Breast epithelium (tissue), 4 donors: ENCODE results near the gene TNFSF11. TPM values are rescaled to one million over a fixed set of nuclear protein-coding genes. Genes with fewer than 3 reads are reported as not detected.

Experiments used
- DNase-seq, 2 donors: peaks; one replicate each; pipeline ENCODE4 v3.0.0-alpha.2; 2019; ENCODE audit warnings: low spot score in 2 of 2
- H3K27ac ChIP-seq, 2 donors: fragments of 200-600 bp; sonication (generic) in 1 of 2; one replicate each; pipeline ENCODE4 v1.5.1; 2016 to 2019; ENCODE audit warnings: mild to moderate bottlenecking in 1 of 2
- H3K27me3 ChIP-seq, 2 donors: fragments of 200-600 bp; sonication (generic) in 1 of 2; one replicate each; pipeline versions ENCODE4 v1.5.1 to v1.6.0; 2017 to 2019; ENCODE audit warnings: control low read depth in 1 of 2, mild to moderate bottlenecking in 1 of 2
- H3K36me3 ChIP-seq: fragments of 200-600 bp; one replicate; pipeline ENCODE4 v1.5.1; 2019
- H3K4me1 ChIP-seq, 2 donors: fragments of 200-600 bp; sonication (generic); one replicate each; pipeline ENCODE4 v1.5.1; 2016 to 2019; ENCODE audit warnings: control low read depth in 1 of 2
- H3K4me3 ChIP-seq, 3 donors: fragments of 200-600 bp; sonication (generic); 1 replicate in 2 of 3; 2 replicates in 1 of 3; pipeline ENCODE4 v1.5.1; 2016 to 2019; ENCODE audit warnings: mild to moderate bottlenecking in 3 of 3, moderate library complexity in 2 of 3
- H3K9me3 ChIP-seq, 2 donors: fragments of 200-600 bp; sonication (generic) in 1 of 2; one replicate each; pipeline ENCODE4 v1.5.1; 2016 to 2019; ENCODE audit warnings: control low read depth in 1 of 2
- CTCF ChIP-seq, 3 donors: fragments of 450-650 bp; IDR thresholded peaks; one replicate each; pipeline ENCODE4 v1.5.1; 2016 to 2017; ENCODE audit warnings: antibody characterized with exemption in 3 of 3, mild to moderate bottlenecking in 3 of 3, moderate library complexity in 3 of 3
- POLR2A ChIP-seq: fragments of 450-650 bp; IDR thresholded peaks from one replicate; pipeline ENCODE4 v1.6.1; 2016; ENCODE audit warnings: antibody characterized with exemption, mild to moderate bottlenecking, moderate library complexity
- POLR2AphosphoS5 ChIP-seq, 3 donors: sonication (generic); formaldehyde crosslinking; IDR thresholded peaks; one replicate each; pipeline ENCODE4 v1.6.1; 2017; ENCODE audit warnings: antibody characterized with exemption in 3 of 3
- intact Hi-C: fragments of 100-400 bp; cut with DNase I; formaldehyde crosslinking; loops from one replicate; pipeline ENCODE4 v1.15.1; 2023; ENCODE audit warnings: low total_unique reads
- total RNA-seq, 3 donors: library from RNA; depleted of rRNA; stranded (reverse); fragments of >200 nt; gene quantifications; one replicate each; pipeline ENCODE4 v1.1.0, GENCODE V29; 2016

Gene TNFSF11
- total RNA-seq, 3 donors from 2014 or later: 0.98 to 1.9 TPM; not detected in 1

GRCh38 chr13:42645717-42646116 lies 71.8 kb downstream of the TNFSF11 start:
- intact Hi-C loops: no loop called here
- Histone ChIP-seq H3K27ac (no peak overlapping the region), H3K9me3 (no peaks in the 10 kb centered on the region), H3K36me3 (no peaks in the 10 kb centered on the region), H3K27me3 (no peaks in the 10 kb centered on the region), H3K4me1 (no peaks in the 10 kb centered on the region), H3K4me3 (no peak overlapping the region)
- TF ChIP-seq POLR2AphosphoS5 (IDR thresholded peaks at IDR 0.05) (no peak), POLR2A (no peak), CTCF (IDR thresholded peaks at IDR 0.05) (no peak)
- no peak for DNase-seq

- no peak for TF ChIP-seq POLR2AphosphoS5 (IDR thresholded peaks at IDR 0.05)
- no peak for TF ChIP-seq POLR2A
- no peak for TF ChIP-seq CTCF (IDR thresholded peaks at IDR 0.05)
Observed at GRCh38 chr13:42649141-42649540, 75.2 kb downstream of the TNFSF11 start.

DNA sequence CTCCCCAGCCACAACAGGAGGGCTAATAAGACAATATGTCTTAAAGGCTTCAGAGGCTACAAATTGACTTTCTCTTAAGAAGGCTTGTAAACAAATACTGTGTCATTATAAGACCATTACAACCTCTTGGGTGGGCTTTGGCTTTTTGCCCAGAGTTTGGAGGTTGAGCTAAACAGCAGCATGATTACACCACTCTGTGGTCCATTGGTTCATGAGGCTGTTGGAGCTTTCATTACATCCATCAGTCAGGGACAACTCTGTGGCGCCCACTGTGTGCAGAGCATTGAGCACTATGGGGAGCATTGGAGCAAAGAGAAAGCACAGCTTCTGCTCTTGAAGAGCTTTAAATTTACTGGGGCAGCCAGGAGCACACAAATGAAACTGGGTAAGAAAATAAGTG lies 75.9 kb downstream of the TNFSF11 start:
- Histone ChIP-seq H3K36me3 (no peaks in the 10 kb centered on the region), H3K27me3 (no peaks in the 10 kb centered on the region), H3K4me1 (no peaks in the 10 kb centered on the region), H3K27ac (no peak overlapping the region), H3K9me3 (no peaks in the 10 kb centered on the region), H3K4me3 (no peak overlapping the region)
- DNase-seq: no peak
- TF ChIP-seq POLR2A (no peak), CTCF (IDR thresholded peaks at IDR 0.05) (no peak)
- intact Hi-C loops: no loop called here

More at GRCh38 chr13:42649141-42649540, 75.2 kb downstream of the TNFSF11 start:
- intact Hi-C loops: no loop called here
- Histone ChIP-seq H3K27ac (no peak overlapping the region), H3K4me1 (no peaks in the 10 kb centered on the region), H3K9me3 (no peaks in the 10 kb centered on the region), H3K36me3 (no peaks in the 10 kb centered on the region), H3K27me3 (no peaks in the 10 kb centered on the region), H3K4me3 (no peak overlapping the region)
- no peak for DNase-seq

GRCh38 chr13:42650506-42650905 lies 76.6 kb downstream of the TNFSF11 start:
- intact Hi-C loops: no loop called here
- Histone ChIP-seq H3K9me3 (no peaks in the 10 kb centered on the region), H3K4me3 (no peak overlapping the region), H3K4me1 (no peaks in the 10 kb centered on the region), H3K36me3 (no peaks in the 10 kb centered on the region), H3K27me3 (no peaks in the 10 kb centered on the region), H3K27ac (no peak overlapping the region)
- TF ChIP-seq POLR2A (no peak), CTCF (IDR thresholded peaks at IDR 0.05) (no peak), POLR2AphosphoS5 (IDR thresholded peaks at IDR 0.05) (no peak)
- DNase-seq: no peak

DNA sequence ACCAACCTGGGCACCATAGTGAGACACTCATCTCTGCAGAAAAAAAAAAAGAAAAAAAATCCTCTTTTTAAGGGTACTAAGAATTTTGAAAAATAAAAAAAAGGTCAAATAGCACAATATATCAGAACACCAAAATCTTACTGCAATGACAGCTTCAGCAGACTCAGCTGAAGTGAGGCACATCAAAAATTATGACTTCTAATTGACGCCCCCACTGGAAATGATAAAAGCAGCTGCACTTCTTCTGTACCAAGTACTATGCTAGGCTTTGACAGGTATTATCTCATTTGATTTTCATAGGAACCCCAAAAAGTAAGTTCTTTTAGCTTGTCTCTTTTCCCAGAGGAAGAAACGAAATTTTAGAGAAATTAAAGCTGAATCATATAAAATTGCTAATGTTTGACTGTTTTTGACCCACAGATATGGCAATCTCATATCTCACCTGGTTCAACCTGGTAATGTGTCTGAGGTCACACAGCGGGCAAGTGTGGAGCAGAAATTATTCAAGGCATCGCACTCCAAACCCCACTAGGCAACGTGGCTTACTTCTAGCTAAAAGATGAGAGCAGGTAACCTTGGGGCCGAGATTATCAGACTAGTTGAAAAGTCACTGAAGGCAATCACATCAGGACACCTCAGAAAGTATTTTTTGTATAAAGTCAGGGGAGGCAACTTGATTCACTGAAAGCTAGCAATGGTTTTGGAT lies 78.1 kb downstream of the TNFSF11 start:
- Histone ChIP-seq H3K27ac (no peak overlapping the region), H3K36me3 (no peaks in the 10 kb centered on the region), H3K4me1 (no peaks in the 10 kb centered on the region), H3K27me3 (no peaks in the 10 kb centered on the region), H3K4me3 (no peak overlapping the region), H3K9me3 (no peaks in the 10 kb centered on the region)
- DNase-seq: no peak
- intact Hi-C loops: no loop called here
- TF ChIP-seq CTCF (IDR thresholded peaks at IDR 0.05) (no peak), POLR2AphosphoS5 (IDR thresholded peaks at IDR 0.05) (no peak), POLR2A (no peak)
